ENCODE measurements around the gene C3orf80. TPM values are rescaled to one million over a fixed set of nuclear protein-coding genes. Genes with fewer than 3 reads are reported as not detected.

C3orf80 gene
- total and polyA plus RNA-seq, 2 donors from 2014 or later = 0.13 to 0.63 TPM

GRCh38 chr3:160184655-160185054 is 40.6 kb upstream of the C3orf80 start:
- H3K9ac ChIP-seq (ENCODE audit: low read length in 3 of 3) = no peak overlapping the region
- no peak for FAIRE-seq
- H3K27me3 ChIP-seq (ENCODE audit: control insufficient read depth, insufficient read depth, low read length) = no peaks in the 10 kb centered on the region
- peaks cover 0 to 2% (median 0%) of the 10 kb centered on the region in 3 donors for H3K4me1 ChIP-seq (ENCODE audit: control insufficient read depth in 2 of 3, insufficient read depth in 2 of 3, low read depth in 1 of 3, low read length in 3 of 3)
- H3K27ac ChIP-seq (ENCODE audit: low read depth in 2 of 2, low read length in 2 of 2) = no peak overlapping the region
- H3K36me3 ChIP-seq (ENCODE audit: control insufficient read depth in 2 of 3, insufficient read depth in 3 of 3, low read length in 3 of 3) = no peaks in the 10 kb centered on the region
- TF ChIP-seq CTCF (IDR thresholded peaks at IDR 0.05; ENCODE audit: borderline replicate concordance, extremely low read depth, insufficient read depth) = no peak
- intact Hi-C loops (cut with DNase I) = no loop called here
- H3K4me3 ChIP-seq (ENCODE audit: low read length in 3 of 3) = no peak overlapping the region
- DNase-seq = no peak
- H3K9me3 ChIP-seq (ENCODE audit: control insufficient read depth in 2 of 3, insufficient read depth in 1 of 3, low read length in 3 of 3) = no peaks in the 10 kb centered on the region

- DNase-seq (no peak), FAIRE-seq (no peak)
- intact Hi-C loops (cut with DNase I) = no loop called here
- H3K4me3 ChIP-seq (ENCODE audit: low read length in 3 of 3) = no peak overlapping the region
- H3K9ac ChIP-seq (ENCODE audit: low read length in 3 of 3) = no peak overlapping the region
- no peak for TF ChIP-seq CTCF (IDR thresholded peaks at IDR 0.05; ENCODE audit: borderline replicate concordance, extremely low read depth, insufficient read depth)
- no peaks in the 10 kb centered on the region for H3K36me3 ChIP-seq (ENCODE audit: control insufficient read depth in 2 of 3, insufficient read depth in 3 of 3, low read length in 3 of 3)
- no peaks in the 10 kb centered on the region for H3K9me3 ChIP-seq (ENCODE audit: control insufficient read depth in 2 of 3, insufficient read depth in 1 of 3, low read length in 3 of 3)
- H3K27me3 ChIP-seq (ENCODE audit: control insufficient read depth, insufficient read depth, low read length) = no peaks in the 10 kb centered on the region
- peaks cover 0 to 2% (median 0%) of the 10 kb centered on the region in 3 donors for H3K4me1 ChIP-seq (ENCODE audit: control insufficient read depth in 2 of 3, insufficient read depth in 2 of 3, low read depth in 1 of 3, low read length in 3 of 3)
- no peak overlapping the region for H3K27ac ChIP-seq (ENCODE audit: low read depth in 2 of 2, low read length in 2 of 2)
Observed at GRCh38 chr3:160185751-160186150, 39.5 kb upstream of the C3orf80 start.

GRCh38 chr3:160187288-160187687 is 37.9 kb upstream of the C3orf80 start:
- no peak for TF ChIP-seq CTCF (IDR thresholded peaks at IDR 0.05; ENCODE audit: borderline replicate concordance, extremely low read depth, insufficient read depth)
- H3K9me3 ChIP-seq (ENCODE audit: control insufficient read depth in 2 of 3, insufficient read depth in 1 of 3, low read length in 3 of 3) = no peaks in the 10 kb centered on the region
- no peak overlapping the region for H3K27ac ChIP-seq (ENCODE audit: low read depth in 2 of 2, low read length in 2 of 2)
- FAIRE-seq (no peak), DNase-seq (no peak)
- H3K36me3 ChIP-seq (ENCODE audit: control insufficient read depth in 2 of 3, insufficient read depth in 3 of 3, low read length in 3 of 3) = no peaks in the 10 kb centered on the region
- no peaks in the 10 kb centered on the region for H3K4me1 ChIP-seq (ENCODE audit: control insufficient read depth in 2 of 3, insufficient read depth in 2 of 3, low read depth in 1 of 3, low read length in 3 of 3)
- H3K27me3 ChIP-seq (ENCODE audit: control insufficient read depth, insufficient read depth, low read length) = no peaks in the 10 kb centered on the region
- H3K4me3 ChIP-seq (ENCODE audit: low read length in 3 of 3) = no peak overlapping the region
- intact Hi-C loops (cut with DNase I) = no loop called here
- no peak overlapping the region for H3K9ac ChIP-seq (ENCODE audit: low read length in 3 of 3)
